Occipital lobe (tissue), 2 donors: ENCODE data around the gene PKNOX2. TPM values are rescaled to one million over a fixed set of nuclear protein-coding genes. Genes with fewer than 3 reads are reported as not detected.

Experiments
- DNase-seq: peaks from one replicate; lab custom pipeline; 2025; lab: John Stamatoyannopoulos, UW
- total RNA-seq: library from RNA; depleted of rRNA; stranded (reverse); fragments of >200 nt; gene quantifications from one replicate; pipeline ENCODE4 v1.2.3, GENCODE V29; 2014

Gene PKNOX2
- total RNA-seq, 1 donor from 2014 or later, result 5.3 TPM

DNA sequence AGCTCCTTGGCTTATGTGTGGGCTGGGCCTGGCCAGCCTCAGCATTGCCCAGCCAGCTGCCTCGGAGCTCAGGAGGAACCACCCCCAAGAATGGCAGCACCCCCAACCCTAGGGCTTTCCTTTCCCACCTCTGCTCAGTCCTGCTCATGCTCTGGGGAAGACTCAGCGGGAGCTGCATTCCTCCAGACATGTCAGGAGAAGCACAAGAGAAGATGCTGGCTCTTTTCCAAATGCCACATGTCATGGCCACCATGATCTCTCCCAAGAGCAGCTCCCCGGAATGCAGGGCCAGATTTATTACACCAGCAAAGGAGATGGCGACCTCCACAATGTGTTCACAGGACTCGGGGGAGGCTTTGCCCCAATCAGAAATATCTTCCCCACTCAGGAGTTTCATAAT, 143.7 kb downstream of the PKNOX2 start:
- DNase-seq, result no peak

DNA sequence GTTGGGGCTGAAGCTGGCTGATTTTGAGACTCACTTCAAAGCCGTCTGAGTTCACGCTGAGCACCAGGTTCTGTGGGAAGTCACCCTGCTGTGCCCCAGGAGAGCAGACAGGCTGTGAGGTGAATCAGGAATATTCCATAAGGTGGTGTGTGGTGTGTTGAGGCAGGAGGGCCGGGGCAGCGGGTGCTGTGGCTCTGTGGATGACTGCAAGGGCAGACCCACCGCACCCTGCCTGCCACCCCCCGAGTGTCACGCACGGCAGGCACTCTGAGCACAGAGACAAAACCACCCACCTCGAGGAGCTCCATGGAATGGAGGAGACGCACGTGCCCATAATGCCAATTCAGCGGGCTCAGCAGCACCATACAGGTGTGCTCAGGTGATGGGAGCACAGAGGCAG, 147.8 kb downstream of the PKNOX2 start:
- no peak for DNase-seq

DNA sequence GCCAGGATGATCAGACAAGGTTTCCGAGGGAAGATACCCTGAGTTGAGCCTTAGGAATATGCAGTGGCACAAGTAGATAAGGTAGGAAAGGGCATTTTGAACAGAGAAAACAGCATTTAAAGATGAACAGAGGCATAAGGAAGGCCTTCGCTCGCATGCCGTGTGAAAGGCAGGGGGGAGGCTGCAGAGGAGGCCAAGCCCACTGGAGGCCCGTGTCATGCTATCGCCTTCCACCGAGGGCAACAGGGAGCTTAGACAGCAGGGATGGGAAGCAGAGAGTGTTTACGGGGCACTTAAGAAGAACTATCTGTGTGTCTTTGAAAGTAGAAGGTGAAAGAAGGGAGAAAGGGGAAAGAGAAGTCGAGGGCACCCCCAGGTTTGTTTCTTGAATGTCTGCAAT, 148.3 kb downstream of the PKNOX2 start:
- no peak for DNase-seq

DNA sequence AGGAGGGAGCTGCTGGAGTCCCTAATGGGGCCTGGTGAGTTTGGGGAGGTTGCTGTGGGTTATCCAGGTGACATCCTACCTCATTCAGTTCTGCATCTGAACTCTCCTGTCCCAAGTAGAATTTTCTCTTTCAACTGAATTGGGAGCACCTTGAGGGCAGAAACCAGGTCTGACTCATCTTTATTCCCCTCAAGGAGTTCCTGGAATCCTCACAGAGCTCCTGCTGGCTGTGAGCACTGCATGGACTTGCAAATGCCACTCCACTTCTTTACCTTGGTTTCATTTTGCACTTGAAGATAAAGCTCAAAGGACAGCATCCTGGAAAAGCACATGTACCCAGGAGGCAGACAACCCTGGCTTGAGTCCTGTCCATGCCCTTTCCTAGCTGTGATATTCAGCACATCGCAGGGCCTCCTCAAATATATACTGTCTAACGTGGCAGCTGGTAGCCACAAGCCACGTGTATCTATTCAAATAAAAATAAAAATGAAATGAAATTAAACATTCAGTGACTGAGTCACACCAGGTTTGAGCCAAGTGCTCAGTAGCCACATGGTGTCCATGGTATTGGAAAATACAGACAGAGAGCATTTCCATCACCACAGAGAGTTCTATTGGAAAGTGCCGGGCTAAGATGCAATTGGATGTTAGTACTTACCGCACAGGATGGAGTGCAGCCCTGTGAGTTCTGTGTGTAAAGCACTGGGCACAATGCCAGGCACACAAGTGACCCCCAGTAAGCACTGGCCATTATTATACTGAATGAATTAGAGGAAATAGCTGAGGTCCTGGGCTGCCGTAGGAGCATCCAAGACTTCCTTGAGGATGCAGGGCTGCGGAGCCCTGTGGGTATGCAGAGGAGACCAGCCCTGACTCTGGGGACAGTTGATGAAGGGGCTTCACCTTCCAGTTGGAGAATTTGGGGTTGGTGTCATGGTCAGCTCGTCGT, 149.0 kb downstream of the PKNOX2 start:
- DNase-seq, result no peak

DNA sequence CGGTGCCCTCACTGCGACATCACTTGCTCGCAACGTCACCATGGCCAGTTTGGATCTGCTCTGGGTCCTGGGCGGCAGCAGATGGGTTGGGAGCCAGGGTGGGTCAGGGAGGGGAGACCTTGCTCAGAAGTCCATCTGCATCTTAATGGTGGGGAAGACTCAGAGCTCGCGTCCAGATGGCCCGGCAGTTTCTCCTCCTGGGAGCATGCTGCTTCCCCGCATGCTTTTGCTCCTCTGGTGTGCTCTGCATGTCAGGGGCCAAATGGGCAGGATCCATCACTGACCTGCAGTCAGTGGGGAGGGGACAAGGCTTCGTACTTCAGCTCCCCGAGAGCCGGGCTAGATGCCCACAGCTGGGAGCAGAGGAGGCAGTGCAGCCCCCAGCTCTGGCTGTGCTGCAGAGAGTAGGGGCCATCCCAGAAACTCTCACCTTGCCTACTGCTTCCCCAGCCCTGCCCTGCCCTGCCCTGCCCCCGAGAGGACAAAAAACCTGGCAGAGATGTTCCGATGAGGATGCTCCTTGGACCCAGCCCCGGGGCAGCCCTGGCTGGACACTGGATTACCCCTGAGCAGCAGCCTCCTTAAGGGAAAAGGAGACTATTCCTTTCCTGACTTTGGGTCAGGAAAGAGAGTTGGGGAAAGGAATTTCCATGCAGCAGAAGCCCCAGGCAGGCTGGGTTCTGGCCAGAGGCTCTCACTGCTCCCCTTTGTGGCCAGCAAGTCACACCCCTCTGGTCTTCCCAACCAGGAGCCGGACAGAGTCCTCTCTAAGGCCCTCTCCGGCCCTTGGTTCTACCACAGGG, 149.9 kb downstream of the PKNOX2 start:
- no peak for DNase-seq

DNA sequence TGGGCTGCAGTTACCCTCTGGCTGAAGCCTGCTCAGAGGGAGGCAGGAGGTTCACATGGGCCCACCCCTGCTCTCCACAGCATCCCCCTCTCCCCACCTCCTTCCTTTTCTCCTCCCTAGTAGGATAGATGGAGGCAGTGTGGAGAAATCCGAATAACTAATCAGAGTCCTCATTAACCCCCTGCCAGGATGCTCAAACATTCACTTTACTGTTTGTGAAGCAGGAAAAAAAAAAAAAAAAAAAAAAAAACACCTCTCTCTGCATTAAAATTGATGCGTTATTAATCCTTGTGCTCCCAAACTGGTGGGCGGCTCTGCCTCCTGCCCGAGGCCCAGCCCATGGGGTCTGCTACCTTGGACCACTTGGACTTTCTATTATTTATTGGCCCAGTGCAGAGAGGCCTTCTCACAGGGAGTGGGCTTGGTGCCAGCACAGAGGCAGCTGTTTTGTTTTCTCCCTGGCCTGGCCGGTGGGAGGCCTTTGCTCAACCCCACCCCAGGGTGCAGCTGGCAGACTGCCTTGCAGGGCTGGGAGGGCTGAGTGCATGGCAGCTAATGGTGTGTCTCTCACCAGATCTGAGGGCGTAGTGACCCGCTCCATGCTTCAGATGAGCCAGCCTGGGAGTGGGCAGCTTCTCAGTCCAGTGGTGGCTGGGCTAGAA, 150.7 kb downstream of the PKNOX2 start:
- no peak for DNase-seq

DNA sequence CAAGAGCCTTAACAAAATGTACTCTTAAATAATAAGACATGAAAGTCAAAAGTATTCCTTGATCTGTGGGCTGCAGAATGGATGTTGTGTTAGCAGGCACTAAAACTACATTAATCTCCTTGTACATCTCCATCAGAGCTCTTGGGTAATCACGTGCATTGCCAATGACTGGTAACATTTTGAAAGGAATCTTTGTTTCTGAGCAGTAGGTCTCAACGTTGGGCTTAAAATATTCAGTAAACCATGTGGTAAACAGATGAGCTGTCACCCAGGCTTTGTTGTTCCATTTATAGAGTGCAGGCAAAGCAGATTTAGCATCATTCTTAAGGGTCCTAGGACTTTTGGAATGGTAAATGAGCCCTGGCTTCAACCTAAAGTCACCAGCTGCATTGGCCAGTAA, 152.9 kb downstream of the PKNOX2 start:
- no peak for DNase-seq

DNA sequence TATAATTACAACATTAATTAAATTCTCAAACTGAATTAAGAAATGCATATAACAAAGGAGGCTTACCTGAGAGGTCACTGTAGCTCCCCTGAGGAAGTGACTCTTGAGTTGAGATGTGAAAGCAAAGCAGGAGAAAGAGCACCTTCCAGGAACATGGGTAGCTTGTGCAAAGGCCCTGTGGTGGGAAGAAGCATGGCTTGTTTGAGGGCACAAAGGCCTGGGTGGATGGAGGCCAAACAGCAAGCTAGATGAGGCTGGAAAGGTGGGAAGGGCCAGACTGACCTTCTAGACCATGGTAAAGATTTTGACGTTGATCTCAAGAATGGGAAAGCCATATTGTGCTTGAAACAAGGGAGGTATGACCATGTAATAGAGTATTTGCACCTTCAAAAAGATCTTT, 155.1 kb downstream of the PKNOX2 start:
- DNase-seq, result no peak

DNA sequence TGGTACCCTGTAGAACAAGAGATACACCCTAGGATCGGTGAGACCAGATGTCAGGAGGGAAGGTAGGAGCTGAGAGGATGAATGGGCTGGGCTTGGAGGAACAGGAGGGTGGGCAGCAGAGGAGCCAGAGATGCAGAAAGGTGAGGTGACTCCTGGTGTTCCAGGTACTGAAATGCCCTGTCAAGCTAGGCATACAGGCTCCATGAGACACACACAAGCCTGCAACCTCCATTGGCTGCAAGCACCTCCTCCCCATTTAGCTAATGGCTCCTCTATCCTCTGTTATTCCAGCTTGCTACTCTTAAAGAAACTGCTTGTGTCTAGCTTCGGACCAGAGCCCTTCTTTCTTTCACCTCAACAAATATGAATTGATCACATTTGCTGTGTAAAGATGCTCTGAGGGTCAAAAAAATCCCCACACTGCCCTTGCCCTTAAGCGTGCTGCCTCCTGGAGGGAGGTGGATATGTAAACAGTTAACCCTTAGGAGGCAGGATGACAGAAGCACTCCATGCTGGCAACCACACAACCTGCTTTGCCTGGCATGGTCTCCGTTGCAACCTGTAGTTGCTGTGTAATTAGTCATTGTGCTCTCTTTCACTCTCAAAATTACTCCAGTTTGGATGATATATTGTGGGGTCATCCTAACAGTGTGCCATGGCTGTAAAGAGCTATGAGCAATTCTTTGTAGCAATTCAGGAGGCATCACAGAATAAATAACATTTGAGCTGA, 156.0 kb downstream of the PKNOX2 start:
- DNase-seq, result no peak

DNA sequence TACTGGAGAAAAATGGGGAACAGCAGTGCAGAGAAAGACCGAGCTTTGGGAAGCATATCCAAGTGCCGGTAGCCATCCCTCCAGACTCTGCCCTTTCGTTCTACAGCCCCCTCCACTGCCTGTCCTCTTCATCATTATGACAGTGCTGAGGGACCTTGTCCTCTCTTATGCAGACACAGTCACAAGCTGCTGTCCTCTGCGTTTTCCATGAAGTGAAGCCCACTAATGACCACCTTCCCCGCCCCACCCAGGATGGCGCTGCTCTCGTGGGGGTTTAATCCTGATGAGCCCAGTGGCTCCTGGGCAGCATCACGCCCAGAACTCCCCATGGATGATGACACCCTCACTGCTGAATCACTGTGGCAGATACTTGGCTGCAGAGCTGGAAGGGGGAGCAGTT, 157.7 kb downstream of the PKNOX2 start:
- DNase-seq, result no peak

DNA sequence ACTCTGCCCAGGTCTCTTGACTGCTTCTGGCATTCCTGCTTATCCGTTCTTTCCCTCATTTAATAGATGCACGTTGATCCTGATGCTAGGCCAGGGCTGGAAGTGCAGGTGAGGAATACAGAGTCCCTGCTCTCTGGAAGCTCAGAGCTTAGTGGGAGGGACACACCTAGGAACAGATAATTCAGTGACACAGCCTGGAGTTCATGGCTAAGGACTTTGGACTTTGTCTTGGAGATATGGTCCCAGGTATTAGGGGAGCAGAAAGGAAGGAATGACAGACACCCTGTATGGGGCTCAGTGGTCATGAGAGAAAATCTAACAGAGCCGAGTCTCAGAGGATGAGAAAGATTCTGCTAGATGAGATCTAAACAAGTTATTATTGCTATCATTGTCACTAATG, 160.6 kb downstream of the PKNOX2 start:
- no peak for DNase-seq

DNA sequence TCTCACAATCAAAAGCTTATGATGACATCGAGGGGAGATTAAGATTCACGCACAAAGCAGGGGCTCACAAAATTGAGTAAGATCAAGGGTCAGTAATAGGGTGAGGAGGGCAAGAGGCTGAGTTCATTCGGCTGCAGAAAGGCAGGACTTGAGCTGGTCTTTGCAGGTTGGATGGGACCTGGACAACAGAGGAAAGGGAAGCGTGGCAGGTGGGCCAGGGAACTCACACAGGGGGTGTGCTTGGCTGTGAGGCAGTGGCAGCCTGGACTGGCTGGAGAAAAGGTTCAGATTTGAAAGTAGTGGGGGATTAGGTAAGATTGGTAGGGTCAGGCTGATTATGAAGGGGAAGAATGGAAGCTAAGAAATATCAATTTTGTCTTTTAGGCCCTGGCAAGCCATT, 161.6 kb downstream of the PKNOX2 start:
- DNase-seq, result no peak

DNA sequence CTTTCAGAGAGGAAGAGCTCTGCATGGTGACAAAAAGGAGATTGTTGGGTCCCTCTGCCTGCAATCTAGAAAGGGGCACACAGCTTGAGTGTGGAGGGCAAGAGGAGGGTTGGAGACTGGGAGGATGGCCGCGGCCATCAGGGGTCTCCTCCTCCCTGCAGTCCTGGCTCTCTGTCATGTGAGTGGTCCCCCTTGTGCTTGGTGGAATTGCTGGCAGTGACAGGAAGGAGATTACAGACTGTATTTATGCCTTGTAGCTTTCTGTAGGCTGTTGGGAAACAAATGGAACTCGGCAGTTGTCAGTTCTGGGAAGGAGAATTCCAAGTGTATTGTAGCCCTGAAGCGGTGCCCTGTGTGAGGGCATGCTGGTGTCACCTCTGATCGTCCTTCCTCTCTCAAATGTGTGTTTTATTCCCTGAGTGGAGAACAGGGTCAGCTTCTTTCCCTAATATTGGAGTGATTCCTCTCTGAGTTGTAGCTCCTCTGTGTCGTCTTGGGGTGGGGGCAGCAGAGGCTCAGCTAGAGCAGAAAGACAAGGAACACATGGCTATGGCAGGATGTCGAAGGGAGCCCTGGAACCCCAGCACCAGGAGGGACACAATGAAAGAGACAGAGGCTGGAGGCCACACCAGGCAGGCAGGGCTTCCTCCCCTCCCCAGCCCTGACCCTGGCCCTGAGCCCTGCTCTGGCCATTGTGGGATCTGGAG, 163.1 kb downstream of the PKNOX2 start:
- DNase-seq, result no peak

DNA sequence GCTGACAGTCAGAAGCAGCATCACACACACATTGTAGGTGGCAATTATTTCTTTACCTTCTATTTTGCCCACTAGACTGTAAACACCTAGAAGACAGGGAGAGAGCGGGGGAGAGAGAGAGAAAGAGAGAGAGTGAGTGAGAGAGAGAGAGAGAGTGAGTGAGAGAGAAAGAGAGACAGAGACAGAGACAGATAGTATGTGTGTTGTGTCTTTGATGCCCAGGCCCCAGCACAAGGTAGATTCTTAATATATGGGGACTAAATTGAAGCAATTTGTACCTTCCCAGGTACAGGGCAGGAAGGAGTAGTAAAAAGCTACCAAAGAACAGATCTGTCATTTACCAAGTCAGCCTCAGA, 163.7 kb downstream of the PKNOX2 start:
- DNase-seq, result no peak

DNA sequence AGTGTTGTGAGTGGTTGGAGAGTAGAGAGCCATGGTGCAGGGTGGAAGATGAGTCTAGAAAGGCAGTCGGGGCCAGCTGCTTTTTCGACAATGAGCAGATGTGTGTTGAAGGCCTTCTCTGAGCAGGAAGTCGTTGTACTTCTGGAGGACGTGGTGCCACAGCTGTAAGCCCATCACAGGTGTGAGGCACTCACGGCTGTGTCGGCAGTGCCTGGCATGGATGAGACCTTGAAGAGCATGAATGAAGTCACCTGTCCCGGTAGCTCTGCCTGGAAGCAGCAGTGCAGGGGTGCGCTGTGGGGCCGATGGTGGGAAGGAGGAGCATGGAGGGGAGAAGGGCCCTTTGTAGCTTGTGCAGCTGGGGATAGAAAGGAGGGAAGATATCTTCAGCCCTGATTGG, 165.2 kb downstream of the PKNOX2 start:
- no peak for DNase-seq

DNA sequence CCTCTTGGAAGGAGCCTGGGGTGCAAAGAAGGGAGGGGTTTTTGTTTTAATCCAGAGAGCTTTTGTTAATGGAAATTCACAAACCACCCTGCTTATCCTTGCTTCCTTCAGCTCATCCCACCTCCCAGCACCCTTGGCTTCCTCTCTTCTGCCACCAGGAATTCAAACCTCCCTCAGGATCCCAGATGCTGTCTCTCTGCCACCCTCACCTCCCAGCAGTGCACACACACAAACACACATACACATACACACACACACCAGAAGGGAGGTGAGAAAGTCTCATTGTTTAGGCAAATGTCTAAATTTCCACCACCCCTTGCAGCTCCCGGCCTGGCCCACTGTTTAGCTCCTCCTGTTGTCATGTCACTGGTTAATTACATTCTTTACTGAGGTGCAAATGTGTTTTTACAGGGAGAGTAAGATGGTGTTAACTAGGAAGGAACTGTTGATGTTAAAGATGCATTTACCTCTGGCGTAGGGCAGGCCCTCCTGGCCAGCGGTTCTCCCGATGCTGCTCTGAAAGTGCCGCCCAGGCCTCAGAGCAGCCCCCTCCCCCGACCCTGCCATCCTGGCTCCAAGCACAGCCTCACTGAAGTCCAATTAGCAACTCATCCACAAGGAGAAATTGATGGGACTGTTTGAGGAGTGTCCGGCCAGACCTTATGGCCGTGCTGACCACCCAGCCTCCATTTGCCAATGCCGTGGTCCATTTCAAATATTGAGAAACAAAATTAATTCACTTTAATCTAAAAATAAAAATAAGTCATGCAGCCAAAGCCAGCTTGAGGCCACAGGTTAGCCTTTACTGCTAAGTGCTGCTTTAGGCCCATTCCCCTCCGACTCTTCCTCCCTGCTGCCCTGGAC, 166.1 kb downstream of the PKNOX2 start:
- DNase-seq, result peak; percentile 36

DNA sequence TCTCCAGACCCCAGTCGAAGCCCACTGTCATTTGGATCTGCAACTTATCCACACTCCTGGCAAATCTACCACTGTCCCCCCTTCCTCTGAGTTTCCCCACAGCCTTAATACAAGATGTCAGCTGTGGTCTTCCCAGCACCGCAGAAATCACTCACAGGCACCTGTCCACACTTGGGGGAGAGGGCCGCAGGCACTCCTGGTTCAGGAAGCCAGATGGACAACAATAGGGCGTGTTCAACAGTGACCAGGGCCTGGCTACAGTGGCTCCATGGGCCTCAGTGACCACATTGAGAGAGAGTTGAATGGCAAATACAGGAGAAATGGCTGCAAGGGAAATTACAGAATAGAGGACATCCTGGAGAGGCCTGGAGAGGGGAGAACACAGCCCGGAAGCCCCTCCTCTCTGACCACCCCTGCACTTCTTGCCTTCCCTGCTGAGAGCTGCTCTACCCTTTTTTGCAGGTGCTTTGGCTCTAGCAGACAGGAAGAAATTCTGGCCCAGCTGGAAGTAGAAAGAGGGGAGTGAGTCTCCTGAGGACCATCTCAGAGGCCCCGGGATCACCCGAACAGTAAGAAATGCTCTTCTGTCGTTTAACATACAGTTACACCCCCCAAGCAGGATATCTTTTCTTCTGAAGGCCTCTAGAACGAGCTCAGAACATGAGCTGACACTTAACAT, 166.9 kb downstream of the PKNOX2 start:
- DNase-seq, result no peak

DNA sequence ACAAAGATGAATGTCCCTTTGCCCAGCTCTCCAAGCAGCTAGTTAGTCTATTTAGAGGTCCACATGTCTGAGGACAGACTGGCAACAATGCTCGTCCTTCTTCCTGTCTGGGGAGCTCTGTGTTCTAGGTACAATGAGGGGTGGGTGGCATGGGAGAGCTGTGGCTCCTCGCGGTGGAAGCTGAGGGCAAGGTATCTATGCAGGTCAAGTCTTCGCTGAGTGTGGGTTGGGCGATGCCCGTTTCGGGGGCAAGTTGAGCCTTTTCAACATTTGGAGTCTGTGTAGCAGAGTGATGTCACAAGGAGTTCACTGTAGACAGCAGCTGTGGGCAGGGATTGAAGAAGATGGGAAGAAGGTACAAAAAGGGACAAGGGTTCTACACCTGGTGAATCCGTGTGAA, 168.3 kb downstream of the PKNOX2 start:
- DNase-seq, result no peak

DNA sequence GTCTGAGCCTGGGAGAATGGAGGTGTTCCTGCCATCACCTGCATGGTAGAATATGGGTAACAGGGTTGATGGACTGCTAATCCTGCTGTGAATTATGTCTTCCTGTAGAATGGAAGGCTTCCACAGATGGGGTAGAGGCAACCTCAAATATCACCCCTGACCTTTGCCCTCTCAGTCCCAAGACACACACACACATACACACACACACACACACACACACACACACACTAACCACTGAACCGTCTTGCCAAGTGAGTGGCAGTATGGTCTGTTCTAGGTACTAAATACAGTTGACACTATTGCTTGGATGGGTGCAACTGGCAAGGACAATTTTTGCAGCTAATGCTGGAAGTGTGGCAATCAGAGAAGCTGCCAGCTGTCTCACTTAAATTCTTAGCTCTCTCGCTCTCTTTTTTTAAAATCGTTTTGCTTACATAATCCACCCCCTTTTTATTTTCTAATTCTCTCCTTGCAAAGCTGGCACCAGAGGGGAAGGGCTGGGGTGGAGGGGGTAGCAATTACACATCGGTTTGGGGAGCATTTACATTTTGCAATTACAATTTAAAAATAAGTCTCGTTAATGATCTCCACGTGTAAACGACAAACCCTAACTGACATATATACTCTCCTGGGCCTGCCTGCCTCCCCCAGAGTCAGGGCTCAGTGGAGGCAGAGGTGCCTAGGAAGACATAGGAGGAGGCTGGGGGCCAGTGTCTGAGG, 169.0 kb downstream of the PKNOX2 start:
- DNase-seq, result no peak
